Stimulated activated naive CD4-positive, alpha-beta T cell treated with Interleukin-2 at 50 U/mL for 16 hours (primary cell): ENCODE results near the gene FBXO33.
"Not testable (repeated sequence)": the region's sequence is repeated elsewhere in the genome, so short reads cannot be mapped to it uniquely, and the experiment has no call there.

Experiments
- DNase-seq: peaks from one replicate; lab custom pipeline; 2025; lab: John Stamatoyannopoulos, UW

FBXO33 gene

DNA sequence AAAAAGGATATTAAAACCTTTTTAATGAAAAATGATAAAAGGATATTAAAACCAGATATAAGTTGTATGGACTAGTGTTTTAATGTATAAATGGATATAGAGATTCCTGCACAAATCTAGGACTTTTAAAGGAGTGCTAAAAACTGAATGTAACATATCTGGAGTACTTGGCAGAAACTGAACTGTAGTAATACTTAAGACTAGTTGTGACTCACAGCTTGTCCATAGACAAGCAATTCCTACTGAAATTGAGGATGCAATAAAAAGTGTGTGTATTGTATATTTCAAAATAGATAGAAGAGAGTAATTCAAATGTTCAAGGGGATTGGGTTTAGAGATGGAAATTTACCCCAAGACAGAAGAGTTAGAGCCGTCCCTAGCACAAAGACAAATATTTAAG is 59.6 kb downstream of the FBXO33 start:
- no peak for DNase-seq

GRCh38 chr14:39370415-39370814 is 61.8 kb downstream of the FBXO33 start:
- DNase-seq = no peak

DNA sequence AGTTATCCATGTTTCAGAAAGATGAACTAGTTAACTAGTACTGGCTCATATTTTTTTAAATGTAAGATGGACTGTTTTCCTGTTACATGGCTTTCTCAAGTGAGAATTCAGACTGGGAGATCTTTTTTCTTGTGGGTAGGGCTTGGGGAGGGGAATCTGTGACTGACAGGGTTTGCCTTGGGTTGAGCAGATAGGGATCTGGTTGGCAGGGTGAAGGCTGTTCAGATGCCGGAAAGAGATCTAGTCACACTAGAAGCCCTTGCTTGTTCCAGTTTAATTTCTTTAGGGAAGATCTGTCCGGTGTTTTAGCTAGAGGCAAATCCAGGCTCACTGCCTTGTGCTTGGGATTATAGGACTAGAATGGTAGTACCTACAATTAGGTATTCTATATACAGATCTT is 63.2 kb downstream of the FBXO33 start:
- DNase-seq = no peak

DNA sequence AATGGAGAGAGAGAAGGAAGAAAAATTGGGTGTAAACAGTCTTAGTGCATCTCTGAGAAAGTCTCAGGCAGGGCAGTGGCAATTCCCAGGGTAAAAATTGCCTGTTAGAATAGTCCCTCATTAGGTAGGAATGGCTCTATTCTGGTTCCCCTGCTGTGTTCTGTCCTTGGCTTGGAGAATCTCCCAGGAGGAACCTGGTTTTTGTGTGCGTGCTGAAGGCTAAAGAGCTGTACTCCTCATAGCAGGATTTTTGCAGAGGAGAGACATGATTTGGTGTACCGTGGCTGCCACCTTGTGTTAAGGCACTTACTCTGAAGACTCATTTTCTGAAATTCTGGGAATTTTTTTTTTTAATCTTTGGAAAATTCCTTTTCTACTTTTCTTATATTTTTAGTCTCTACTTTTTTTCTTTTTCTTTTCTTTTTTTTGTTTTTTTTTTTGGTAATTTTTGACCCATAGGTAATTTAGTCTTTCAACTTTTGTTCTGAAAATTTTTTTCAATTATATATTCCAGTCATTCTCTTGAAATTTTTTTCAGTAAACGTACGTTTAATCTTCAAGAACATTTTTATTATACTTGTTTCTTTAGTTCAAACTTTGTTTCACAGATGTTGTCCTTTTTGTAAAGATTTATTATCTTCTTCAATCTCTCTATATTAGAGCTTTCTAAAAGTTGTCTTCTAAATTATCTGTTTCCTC is 63.8 kb downstream of the FBXO33 start:
- DNase-seq = no peak

GRCh38 chr14:39367387-39367751 is 64.9 kb downstream of the FBXO33 start:
- DNase-seq = no peak

DNA sequence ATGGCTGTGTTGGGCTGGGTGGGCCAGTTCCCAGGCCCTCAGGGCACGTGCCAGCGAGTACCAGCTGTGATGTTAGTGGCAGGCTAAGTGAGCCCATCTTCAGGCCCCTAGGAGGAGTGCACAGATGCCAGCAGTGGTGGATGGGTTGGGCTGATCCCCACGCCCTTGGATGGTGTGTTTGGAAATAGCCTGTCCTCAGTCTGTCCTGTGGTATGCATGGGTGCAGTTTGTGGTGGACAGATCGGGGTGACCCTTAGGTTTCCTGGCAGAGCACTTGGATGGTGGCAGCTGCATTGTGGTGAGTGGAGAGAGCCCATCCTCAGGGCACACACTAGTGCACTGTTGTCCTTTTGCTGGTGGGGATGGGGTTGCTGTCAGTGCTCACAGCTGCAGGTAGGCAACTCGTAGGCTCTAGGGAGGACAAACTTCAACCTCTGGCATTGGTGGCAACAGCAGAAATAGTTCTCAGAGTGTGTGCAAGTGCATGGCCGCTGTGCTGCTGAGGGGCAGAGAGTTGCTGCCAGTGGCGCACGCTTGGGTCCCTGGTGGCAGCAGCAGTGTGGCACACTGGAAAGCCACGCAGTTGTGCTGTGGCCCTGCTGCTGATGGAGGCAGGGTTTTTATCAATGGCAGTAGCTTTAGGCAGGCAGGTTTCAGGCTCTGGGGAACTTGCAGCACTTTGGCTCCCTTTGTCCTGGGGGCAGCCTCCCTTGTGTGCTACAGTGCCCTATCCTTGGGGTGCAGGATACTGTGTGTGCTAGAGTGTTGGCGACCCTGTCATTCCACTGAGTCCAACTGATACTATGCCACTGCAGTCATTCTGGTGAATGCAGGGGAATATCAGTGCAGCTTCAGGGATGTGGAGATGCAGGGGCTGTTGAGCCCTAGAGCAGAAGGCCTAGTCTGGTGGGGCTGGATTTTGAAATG is 65.5 kb downstream of the FBXO33 start:
- no peak for DNase-seq

- DNase-seq = no peak
Observed at GRCh38 chr14:39365354-39365753, 66.9 kb downstream of the FBXO33 start.

- no peak for DNase-seq
Observed at GRCh38 chr14:39364509-39364908, 67.7 kb downstream of the FBXO33 start.

DNA sequence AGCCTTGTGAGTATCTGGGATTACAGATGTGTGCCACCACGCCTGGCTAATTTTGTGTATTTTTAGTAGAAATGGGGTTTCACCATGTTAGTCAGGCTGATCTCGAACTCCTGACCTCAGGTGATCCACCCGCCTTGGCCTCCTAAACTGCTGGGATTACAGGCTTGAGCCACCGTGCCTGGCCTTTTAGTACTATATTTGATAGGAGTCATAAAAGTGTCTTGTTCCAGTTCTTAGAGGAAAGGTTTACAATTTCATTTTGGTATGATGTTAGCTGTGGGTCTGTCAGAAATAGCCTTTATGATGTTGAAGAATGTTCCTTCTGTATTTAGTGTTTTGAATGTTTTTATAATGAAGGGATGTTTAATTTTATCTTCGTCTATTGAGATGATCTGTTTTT is 70.7 kb downstream of the FBXO33 start:
- not testable (repeated sequence) for DNase-seq

- DNase-seq = no peak
Observed at GRCh38 chr14:39360316-39360715, 71.9 kb downstream of the FBXO33 start.

DNA sequence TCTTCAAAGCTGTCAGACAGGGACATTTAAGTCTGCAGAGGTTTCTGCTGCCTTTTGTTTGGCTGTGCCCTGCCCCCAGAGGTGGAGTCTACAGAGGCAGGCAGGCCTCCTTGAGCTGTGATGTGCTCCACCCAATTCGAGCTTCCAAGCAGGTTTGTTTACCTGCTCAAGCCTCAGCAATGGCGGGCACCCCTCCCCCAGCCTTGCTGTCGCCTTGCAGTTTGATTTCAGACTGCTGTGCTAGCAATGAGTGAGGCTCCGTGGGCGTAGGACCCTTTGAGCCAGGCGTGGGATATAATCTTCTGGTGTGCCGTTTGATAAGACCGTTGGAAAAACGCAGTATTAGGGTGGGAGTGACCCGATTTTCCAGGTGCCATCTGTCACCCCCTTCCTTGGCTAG is 73.2 kb downstream of the FBXO33 start:
- not testable (repeated sequence) for DNase-seq

- no peak for DNase-seq
Observed at GRCh38 chr14:39351708-39352107, 80.5 kb downstream of the FBXO33 start.

GRCh38 chr14:39350866-39351265 is 81.4 kb downstream of the FBXO33 start:
- no peak for DNase-seq
